ENCODE results near the gene APH1A.

GRCh38 chr1:150233359-150234308, 35.2 kb downstream of the APH1A start:
- TF ChIP-seq CTCF (IDR thresholded peaks at IDR 0.05) (no peak), EZH2phosphoT487 (IDR thresholded peaks at IDR 0.05) (no peak), EZH2 (IDR thresholded peaks at IDR 0.05) (no peak)
